OCI-LY7 (cell line): ENCODE results near the gene TLX1. TPM values are rescaled to one million over a fixed set of nuclear protein-coding genes. Genes with fewer than 3 reads are reported as not detected.

Source experiments
- BruUV-seq: library from RNA; stranded (reverse); fragments of 400-500 nt; replicated peaks from 2 replicates; lab custom pipeline; 2021; lab: Mats Ljungman, UMichigan
- CTCF ChIA-PET: fragments of 300-600 bp; sonication (Branson Sonifier 250); formaldehyde crosslinking; loops from one replicate; lab custom pipeline; 2022; ENCODE audit warnings: antibody characterized with exemption; ENCODE audit not compliant: unreplicated experiment; lab: Charles Lee
- POLR2A ChIA-PET: fragments of 300-600 bp; sonication (Branson Sonifier 250); formaldehyde crosslinking; loops from one replicate; lab custom pipeline; 2022; ENCODE audit warnings: antibody characterized with exemption; lab: Charles Lee
- DNase-seq: peaks from one replicate; pipeline ENCODE4 v3.0.0-alpha.2; 2015; ENCODE audit warnings: low spot score
- H2AFZ ChIP-seq: fragments of 200-600 bp; sonication (generic), shearing (Covaris generic); 2 replicates; pipeline ENCODE4 v1.6.1; 2014; ENCODE audit warnings: mild to moderate bottlenecking, antibody characterized with exemption, low read length, moderate library complexity
- H3K27ac ChIP-seq: fragments of 200-600 bp; sonication (generic); 2 replicates; pipeline ENCODE4 v1.5.1; 2014; ENCODE audit warnings: mixed run types, low read depth, mild to moderate bottlenecking, moderate library complexity, low read length, inconsistent platforms; ENCODE audit not compliant: poor library complexity, severe bottlenecking
- H3K36me3 ChIP-seq: fragments of 200-600 bp; sonication (generic); 2 replicates; pipeline ENCODE4 v1.6.1; 2014; ENCODE audit warnings: mild to moderate bottlenecking, antibody characterized with exemption, low read length, moderate library complexity, mixed read lengths; ENCODE audit not compliant: insufficient read depth
- H3K4me1 ChIP-seq: fragments of 200-600 bp; sonication (generic); 2 replicates; pipeline ENCODE4 v1.5.1; 2014; ENCODE audit warnings: mild to moderate bottlenecking, low read length; ENCODE audit not compliant: insufficient read depth, poor library complexity, severe bottlenecking
- H3K4me2 ChIP-seq: fragments of 200-600 bp; sonication (generic); 2 replicates; pipeline ENCODE4 v1.6.1; 2014; ENCODE audit warnings: mild to moderate bottlenecking, low read length
- H3K4me3 ChIP-seq: fragments of 200-600 bp; sonication (generic); 2 replicates; pipeline ENCODE4 v1.5.1; 2014; ENCODE audit warnings: mild to moderate bottlenecking, low read depth, low read length; ENCODE audit not compliant: poor library complexity, severe bottlenecking
- H3K79me2 ChIP-seq: fragments of 200-600 bp; sonication (generic); 2 replicates; pipeline ENCODE4 v1.6.1; 2016; ENCODE audit warnings: low read depth, mild to moderate bottlenecking, low read length, moderate library complexity, mixed read lengths; ENCODE audit not compliant: insufficient read depth
- H3K9me2 ChIP-seq: fragments of 200-600 bp; sonication (generic); 2 replicates; pipeline ENCODE4 v1.6.1; 2016; ENCODE audit warnings: mild to moderate bottlenecking, low read length, mixed read lengths; ENCODE audit not compliant: insufficient read depth
- H3K9me3 ChIP-seq: fragments of 200-600 bp; sonication (generic); 2 replicates; pipeline ENCODE4 v1.6.1; 2014; ENCODE audit warnings: mild to moderate bottlenecking, mixed run types, low read length, mixed read lengths
- H4K20me1 ChIP-seq: fragments of 200-600 bp; sonication (generic); 2 replicates; pipeline ENCODE4 v1.6.1; 2014; ENCODE audit warnings: mild to moderate bottlenecking, antibody characterized with exemption, low read length, moderate library complexity, mixed read lengths; ENCODE audit not compliant: insufficient read depth
- CTCF ChIP-seq: fragments of 200-600 bp; sonication (generic); conservative IDR thresholded peaks from 2 replicates; pipeline ENCODE4 v1.5.1; 2014; ENCODE audit warnings: mild to moderate bottlenecking, antibody characterized with exemption, low read length, moderate library complexity, mixed read lengths
- EZH2phosphoT487 ChIP-seq: fragments of 200-600 bp; sonication (generic); IDR thresholded peaks from 2 replicates; pipeline ENCODE4 v1.6.1; 2018; ENCODE audit warnings: low read depth, borderline replicate concordance, mild to moderate bottlenecking, mixed run types, antibody characterized with exemption, low read length, moderate library complexity, mixed read lengths
- intact Hi-C: fragments of 100-400 bp; cut with micrococcal nuclease; formaldehyde crosslinking; loops from one replicate; pipeline ENCODE4 v1.10.0; 2022; ENCODE audit not compliant: unreplicated experiment
- total RNA-seq, 2 experiments: library from RNA; depleted of rRNA in 1 of 2; stranded (reverse); fragments of >200 nt in 1 of 2; shearing (Covaris generic) in 1 of 2; gene quantifications; 2 replicates each; pipeline ENCODE4 v1.2.3, GENCODE V29; 2014 to 2022

TLX1 gene
- total RNA-seq, 2 experiments from 2014 or later, result not detected

- POLR2A ChIA-PET, result no interaction called here
Measured at GRCh38 chr10:101122270-101123084, 8.6 kb upstream of the TLX1 start.

GRCh38 chr10:101123085-101123814 lies 7.8 kb upstream of the TLX1 start:
- Histone ChIP-seq H3K27ac (no peak overlapping the region), H3K79me2 (no peaks in the 10 kb centered on the region), H3K9me3 (no peaks in the 10 kb centered on the region), H3K9me2 (no peaks in the 10 kb centered on the region), H3K4me3 (no peak overlapping the region), H2AFZ (no peak overlapping the region), H4K20me1 (no peaks in the 10 kb centered on the region), H3K4me1 (peaks cover 6% of the 10 kb centered on the region), H3K4me2 (no peak overlapping the region), H3K36me3 (no peaks in the 10 kb centered on the region)
- no TSS peak for BruUV-seq
- intact Hi-C loops, result no loop called here
- ChIA-PET CTCF (no interaction called here), POLR2A (no interaction called here)
- no peak for DNase-seq
- TF ChIP-seq EZH2phosphoT487 (no peak), CTCF (no peak)

More at GRCh38 chr10:101122270-101123084, 8.6 kb upstream of the TLX1 start:
- H3K9me2 ChIP-seq, result no peaks in the 10 kb centered on the region
- CTCF ChIA-PET, result interaction anchor here (0.6 kb wide), 1 partner anchor 204 kb away, joined by 3 read pairs; no protein-coding TSS in a partner anchor
- intact Hi-C loops, result no loop called here
- no peak for DNase-seq
- BruUV-seq, result no TSS peak
- H3K79me2 ChIP-seq, result no peaks in the 10 kb centered on the region
- no peak for TF ChIP-seq EZH2phosphoT487
- no peak for TF ChIP-seq CTCF
- no peak overlapping the region for H3K4me3 ChIP-seq
- H2AFZ ChIP-seq, result no peak overlapping the region
- no peak overlapping the region for H3K27ac ChIP-seq
- no peaks in the 10 kb centered on the region for H3K36me3 ChIP-seq
- H3K9me3 ChIP-seq, result no peaks in the 10 kb centered on the region
- H3K4me1 ChIP-seq, result peaks cover 6% of the 10 kb centered on the region
- H3K4me2 ChIP-seq, result no peak overlapping the region
- H4K20me1 ChIP-seq, result no peaks in the 10 kb centered on the region
